GM15510 (cell line): ENCODE results near the gene SLC35A5.

ENCODE experiments used
- POLR2A ChIP-seq: IDR thresholded peaks from 3 replicates; pipeline ENCODE4 v1.6.1; 2011; ENCODE audit warnings: borderline replicate concordance; ENCODE audit not compliant: insufficient read length; ENCODE audit errors: extremely low read depth

Gene SLC35A5

DNA sequence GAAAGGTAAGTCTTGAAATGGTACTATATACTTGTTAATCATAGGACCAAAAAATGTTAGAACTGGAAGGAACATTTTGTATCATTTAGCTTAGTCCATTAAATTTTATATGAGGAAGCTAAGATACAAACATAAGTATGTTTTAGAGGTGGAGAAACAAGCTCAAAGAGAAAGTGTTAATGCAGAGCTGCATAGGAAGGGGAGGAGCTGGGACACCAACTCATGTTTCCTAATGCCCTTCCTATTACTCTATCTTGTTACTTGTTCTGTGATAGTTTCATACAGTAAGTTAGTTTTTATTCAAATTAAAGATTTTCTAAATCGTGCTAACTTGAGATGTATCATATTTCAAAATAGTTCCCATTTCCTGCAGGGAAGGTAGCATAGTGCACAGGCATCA, 7.4 kb downstream of the SLC35A5 start:
- no peak for TF ChIP-seq POLR2A

DNA sequence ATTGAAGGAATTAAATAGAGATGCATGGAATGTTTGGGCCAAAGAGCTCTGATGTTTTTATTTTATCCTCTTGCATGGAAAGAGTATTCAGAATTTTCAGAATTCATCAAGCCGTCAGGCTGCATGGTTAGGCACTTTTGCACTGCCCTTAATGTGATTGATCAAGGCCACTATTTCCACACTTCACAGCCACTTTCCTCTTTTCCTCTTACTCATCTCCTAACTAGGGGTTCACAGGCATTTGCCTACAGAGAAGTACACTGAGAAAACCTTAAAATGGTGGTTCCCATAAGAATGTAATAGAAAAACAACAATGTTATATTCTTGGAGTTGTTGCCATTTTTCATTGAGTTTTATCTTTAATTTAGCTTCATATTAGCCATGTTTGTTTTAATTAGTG, 10.9 kb downstream of the SLC35A5 start:
- no peak for TF ChIP-seq POLR2A

DNA sequence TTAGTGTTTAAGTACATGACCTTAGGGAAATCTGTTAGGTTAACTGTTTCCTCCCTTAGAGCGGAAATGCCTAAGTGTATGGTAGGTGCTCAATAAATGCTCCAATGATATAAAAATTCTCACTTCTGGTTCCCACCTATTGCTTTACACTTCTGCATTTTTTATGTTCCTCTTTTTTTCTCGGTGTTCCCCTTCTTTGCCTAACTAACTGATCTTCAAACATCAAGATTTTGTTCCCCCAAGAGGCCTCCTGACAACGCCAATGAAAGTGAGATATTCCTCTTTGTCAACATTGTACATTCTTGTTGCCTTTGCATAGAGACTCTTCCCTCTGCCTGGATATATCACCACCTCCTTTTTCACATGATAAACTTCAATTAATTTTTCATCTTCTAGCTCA, 17.4 kb downstream of the SLC35A5 start:
- TF ChIP-seq POLR2A = no peak

DNA sequence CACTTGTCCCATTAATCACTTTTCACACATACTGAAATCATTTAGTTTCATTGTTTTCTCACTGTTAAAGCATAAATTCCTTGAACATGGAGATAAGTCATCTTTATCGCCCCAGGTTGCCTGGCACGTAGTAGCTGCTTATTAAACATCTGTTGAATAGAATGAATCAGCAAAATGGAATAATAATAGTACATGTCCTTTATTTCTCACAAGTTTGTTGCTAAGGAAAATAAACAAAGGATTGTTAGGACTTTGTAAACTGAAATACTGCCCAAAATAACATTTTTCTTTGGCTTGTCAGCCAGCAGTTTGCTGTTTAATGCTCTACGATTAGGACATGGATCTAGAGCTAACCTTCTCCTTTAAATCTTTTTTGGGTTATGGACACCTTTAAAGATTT, 17.9 kb downstream of the SLC35A5 start:
- TF ChIP-seq POLR2A = no peak

DNA sequence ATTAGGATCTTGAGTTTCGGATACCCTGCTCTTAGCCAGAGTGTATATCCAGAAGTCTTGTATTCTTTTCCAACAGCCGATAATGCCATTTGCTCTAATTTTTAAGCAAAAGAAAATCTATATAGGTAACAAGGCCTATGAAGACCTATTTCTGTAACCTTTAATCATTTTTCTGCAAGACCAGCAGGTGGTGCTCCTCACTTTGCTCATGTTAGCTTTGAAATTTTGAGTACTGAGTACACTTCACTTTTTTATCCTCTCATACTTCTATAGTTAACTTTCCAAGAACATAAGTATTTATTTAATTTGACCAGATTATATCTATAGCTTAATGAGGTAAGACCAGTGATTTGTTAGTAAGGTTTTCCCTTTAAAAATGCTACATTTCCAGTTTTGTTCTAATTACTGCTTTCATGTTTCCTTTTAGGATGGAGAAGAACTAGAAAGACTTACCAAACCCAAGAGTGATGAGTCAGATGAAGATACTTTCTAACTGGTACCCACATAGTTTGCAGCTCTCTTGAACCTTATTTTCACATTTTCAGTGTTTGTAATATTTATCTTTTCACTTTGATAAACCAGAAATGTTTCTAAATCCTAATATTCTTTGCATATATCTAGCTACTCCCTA, 20.5 kb downstream of the SLC35A5 start:
- TF ChIP-seq POLR2A = no peak

DNA sequence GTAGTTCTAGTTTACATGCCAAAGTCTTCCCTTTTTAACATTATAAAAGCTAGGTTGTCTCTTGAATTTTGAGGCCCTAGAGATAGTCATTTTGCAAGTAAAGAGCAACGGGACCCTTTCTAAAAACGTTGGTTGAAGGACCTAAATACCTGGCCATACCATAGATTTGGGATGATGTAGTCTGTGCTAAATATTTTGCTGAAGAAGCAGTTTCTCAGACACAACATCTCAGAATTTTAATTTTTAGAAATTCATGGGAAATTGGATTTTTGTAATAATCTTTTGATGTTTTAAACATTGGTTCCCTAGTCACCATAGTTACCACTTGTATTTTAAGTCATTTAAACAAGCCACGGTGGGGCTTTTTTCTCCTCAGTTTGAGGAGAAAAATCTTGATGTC, 21.3 kb downstream of the SLC35A5 start:
- TF ChIP-seq POLR2A = no peak

DNA sequence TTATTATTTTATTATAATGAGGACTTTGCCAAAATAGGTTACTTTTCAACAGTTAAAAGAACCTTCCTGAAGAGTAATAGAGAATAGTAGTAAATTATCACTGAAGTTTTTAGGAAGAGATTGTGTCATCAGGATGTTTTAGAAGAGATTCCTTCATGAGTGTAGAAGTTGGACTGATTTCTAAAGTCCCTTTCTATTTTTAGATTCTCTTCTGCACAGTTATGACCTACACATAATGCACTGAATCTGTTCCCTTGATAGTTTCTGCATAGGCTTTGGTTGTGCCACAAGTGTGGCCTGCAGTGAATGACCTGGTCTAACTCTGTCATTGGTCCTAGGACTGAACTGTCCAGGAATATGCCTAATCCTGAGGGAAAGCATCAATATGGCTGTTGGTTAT, 23.9 kb downstream of the SLC35A5 start:
- no peak for TF ChIP-seq POLR2A

DNA sequence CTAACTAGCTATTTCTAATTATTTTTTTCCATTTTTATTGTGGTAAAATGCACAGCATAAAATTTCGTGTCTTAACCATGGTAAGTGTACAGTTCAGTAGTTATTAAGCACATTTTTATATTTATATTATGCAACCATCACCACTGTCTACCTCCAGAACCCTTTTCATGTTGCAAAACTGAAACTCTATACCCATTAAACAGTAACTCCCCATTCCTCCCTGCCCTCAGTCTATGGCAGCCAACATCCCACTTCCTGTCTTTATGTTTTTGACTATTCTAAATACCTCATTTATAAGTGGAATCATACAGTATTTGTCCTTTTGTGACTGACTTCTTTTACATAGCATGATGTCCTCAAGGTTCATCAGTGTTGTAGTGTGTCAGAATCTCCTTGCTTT, 25.5 kb downstream of the SLC35A5 start:
- no peak for TF ChIP-seq POLR2A

DNA sequence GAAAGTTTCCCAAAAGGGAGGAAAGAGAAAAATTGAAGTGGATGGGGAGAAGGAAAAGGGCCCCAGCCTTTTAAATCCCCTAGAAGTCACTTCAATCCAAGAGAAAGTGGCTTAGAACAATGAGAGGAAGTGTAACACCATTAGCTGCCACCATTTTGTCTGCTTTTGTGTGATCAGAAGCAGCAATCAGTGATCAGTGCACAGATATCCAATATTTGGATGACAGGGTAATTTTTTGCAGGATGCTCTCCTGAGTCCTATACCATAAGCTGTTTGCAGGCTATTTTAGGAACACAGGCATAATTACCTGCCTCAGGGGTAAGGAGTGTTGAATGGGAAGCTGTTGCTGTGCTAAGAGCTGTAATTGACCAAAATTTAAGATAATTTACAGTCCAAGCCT, 31.4 kb downstream of the SLC35A5 start:
- no peak for TF ChIP-seq POLR2A

DNA sequence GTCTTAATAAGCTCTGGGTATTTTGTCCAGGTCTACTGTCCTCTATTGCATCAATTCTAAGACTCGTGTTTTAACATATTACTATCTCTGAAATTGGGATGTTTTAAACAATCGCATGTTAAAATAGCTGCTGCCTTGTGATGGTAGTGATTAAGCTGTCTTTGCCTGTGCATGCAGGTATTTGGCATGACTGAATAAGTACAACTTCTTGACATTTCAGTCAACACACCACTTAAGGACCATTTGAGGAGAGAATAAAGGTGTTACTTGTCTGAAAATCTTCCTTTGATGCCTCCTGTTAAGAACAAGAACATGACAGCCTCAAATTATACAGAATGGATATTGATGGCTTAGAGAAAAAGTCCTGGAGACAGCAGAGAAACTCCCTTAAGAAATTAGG, 33.0 kb downstream of the SLC35A5 start:
- TF ChIP-seq POLR2A = no peak

DNA sequence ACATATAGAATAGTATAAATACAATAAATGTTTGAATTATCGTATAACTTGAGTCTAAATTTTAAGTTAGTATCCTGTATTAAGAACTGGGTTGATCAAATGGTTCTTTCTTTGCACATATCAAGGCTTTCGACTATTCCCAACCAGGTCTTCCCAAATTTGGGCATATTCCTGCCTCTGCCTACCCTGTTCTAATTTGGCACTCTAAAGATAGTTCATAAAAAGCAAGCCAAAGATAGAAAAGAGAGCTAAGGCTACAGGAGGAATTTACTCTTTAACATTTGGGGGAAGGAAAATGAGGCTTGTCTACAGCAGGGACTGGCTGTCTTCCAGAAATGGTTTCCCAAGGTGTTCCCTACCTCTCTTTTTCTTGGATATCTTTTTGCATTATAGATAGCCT, 36.1 kb downstream of the SLC35A5 start:
- no peak for TF ChIP-seq POLR2A

DNA sequence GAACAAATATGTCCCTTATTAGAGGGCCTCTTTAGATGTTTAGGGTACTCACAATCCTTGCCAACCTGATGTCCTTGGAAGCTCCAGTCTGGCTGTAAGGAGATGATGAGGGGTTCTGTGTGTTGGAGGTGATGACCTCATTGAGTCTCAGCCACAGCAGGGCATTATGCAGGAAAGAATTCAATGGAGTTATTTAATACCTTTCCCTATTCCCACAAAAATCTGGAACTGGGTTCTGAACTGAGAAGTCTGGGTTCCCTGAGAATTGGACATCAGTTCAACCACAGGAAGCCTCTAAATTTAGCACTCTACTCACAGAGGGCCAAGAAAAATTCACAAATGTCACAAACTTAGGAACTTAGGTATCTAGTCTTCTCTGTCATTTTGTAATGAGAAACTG, 36.9 kb downstream of the SLC35A5 start:
- no peak for TF ChIP-seq POLR2A

DNA sequence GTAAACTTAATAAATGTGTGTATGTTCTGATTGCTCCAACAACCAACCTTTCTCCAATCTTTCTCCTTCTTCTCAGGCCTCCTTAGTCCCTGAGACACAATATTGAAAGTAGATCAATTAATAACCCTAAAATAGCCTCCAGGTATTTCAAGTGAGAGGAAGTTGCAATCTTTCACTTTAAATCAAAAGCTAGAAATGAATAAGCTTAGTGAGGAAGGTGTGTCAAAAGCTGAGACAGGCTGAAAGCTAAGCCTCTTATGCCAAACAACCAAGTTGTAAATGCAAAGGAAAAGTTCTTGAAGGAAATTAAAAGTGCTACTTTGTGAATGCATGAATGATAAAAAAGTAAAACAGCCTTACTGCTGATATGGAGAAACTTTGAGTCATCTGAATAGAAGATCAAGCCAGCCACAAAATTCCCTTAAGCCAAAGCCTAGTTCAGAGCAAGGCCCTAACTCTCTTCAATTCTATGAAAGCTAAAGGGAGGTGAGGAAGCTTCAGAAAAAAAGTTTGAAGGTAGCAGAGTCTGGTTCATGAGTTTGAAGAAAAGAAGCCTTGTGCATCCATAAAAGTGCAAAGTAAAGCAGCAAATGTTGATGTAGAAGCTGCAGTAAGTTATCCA, 40.5 kb downstream of the SLC35A5 start:
- TF ChIP-seq POLR2A = no peak

DNA sequence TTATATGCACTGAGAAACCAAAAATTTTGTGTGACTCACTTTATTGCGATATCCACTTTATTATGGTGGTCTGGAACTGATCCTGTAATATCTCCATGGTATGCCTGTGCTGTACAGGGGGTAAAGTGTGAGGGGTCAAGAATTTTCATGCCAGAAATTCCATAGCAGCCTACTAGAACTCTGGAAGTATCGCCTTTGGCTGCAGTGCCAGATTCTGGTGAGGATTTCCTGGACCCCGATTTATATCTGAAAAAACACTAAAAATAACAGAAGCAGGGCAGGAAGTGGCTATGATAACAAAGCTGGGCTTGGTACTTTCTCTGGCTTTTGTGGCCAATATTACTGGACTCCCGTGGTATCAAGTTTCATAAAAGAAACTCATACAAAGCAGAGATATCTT, 42.7 kb downstream of the SLC35A5 start:
- TF ChIP-seq POLR2A = no peak

DNA sequence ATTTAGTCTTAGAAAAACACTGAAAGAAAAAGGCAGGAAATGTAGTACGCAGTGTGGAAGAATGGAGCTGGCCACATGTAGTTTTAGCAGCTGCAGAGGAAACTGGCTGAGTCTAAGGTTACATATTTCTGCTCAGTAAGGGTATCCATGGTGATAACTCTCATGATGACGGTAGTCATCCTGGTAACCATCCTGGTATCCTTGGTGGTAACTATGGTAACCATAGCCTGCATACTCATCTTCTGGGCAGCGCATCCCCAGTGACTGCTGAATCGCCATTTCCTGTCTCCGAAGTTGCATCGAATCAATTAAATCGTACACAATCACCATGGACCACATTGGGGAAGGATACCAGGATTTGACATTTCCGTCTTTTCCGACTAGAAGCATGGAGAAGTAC, 43.4 kb downstream of the SLC35A5 start:
- no peak for TF ChIP-seq POLR2A

DNA sequence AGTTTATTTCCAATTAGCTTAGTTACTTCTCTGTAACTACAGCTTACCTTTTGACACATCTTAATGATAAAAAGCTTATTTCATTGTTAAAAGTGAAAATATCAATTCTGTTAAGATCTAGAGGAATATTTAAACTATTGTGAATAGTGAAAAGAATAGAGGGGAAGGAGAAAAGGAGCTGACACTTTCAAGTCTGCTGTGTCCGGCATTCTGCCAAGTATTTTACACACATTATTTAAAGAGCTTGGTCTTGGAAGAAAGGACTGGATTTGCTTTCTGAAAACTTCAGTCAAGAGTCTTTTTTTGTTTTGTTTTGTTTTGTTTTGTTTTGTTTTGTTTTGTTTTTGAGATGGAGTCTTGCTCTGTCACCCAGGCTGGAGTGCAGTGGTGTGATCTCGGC, 44.3 kb downstream of the SLC35A5 start:
- TF ChIP-seq POLR2A = no peak

DNA sequence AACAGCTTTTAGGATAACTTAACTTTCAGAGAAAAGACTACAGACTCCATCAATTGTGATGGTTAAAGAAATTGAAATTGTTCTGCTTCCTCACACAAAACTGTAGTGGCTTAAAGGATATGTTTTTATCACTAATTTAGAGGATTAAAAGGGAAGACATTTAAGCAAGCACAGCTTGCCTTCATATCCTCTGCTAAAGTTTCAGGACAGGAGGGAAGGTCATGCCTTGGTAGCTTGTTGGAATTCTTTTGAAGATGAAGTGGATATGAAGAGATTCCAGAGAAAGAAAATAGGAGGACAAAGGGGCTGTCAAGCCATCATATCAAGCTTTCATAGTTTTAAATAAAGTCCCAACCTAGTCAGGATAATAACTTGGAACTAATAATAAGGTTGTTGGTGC, 46.0 kb downstream of the SLC35A5 start:
- TF ChIP-seq POLR2A = no peak
